Prostate gland (tissue), 2 donors: Measurements from ENCODE around the gene SEPTIN2. TPM values are rescaled to one million over a fixed set of nuclear protein-coding genes. Genes with fewer than 3 reads are reported as not detected.

ENCODE experiments used
- DNase-seq: peaks from one replicate; pipeline ENCODE4 v3.0.0-alpha.2; 2019; ENCODE audit warnings: low spot score
- H3K27ac ChIP-seq, 2 donors: fragments of 200-600 bp; sonication (generic); 2 replicates each; pipeline ENCODE4 v1.5.1; 2017 to 2019
- H3K27me3 ChIP-seq: fragments of 200-600 bp; sonication (generic); replicated peaks from 2 replicates; pipeline ENCODE4 v1.5.1; 2019; ENCODE audit not compliant: insufficient read depth
- H3K36me3 ChIP-seq, 2 donors: fragments of 200-600 bp; sonication (generic); 1 replicate in 1 of 2; 2 replicates in 1 of 2; pipeline versions ENCODE4 v1.5.1 to v1.8.1; 2017 to 2019
- H3K4me1 ChIP-seq: fragments of 200-600 bp; sonication (generic); replicated peaks from 2 replicates; pipeline ENCODE4 v1.5.1; 2019
- H3K4me3 ChIP-seq, 2 donors: fragments of 200-600 bp; sonication (generic); 2 replicates each; pipeline ENCODE4 v1.5.1; 2017 to 2019
- H3K9me3 ChIP-seq: fragments of 200-600 bp; sonication (generic); 2 replicates; pipeline ENCODE4 v1.5.1; 2017
- POLR2A ChIP-seq: fragments of 450-650 bp; IDR thresholded peaks from one replicate; pipeline ENCODE4 v1.6.1; 2016; ENCODE audit warnings: antibody characterized with exemption, mild to moderate bottlenecking
- POLR2AphosphoS5 ChIP-seq: sonication (generic); formaldehyde crosslinking; IDR thresholded peaks from one replicate; pipeline ENCODE4 v1.6.1; 2017; ENCODE audit warnings: antibody characterized with exemption
- WGBS: methylation state at CpG from one replicate; pipeline ENCODE4 v1.1.5; 2018; 5-methylcytosine and 5-hydroxymethylcytosine counted together
- intact Hi-C: fragments of 100-400 bp; cut with DNase I; formaldehyde crosslinking; loops from one replicate; pipeline ENCODE4 v1.14.2; 2022
- total RNA-seq, 2 donors: library from RNA; depleted of rRNA; stranded (reverse); fragments of >200 nt; gene quantifications; one replicate each; pipeline ENCODE4 v1.1.0, GENCODE V29; 2016
- TF ChIP-seq, protein P1 (sequence below), 4 experiments: fragments of 200-600 bp in 2 of 4; fragments of 450-650 bp in 2 of 4; sonication (generic) in 2 of 4; IDR thresholded peaks; 1 replicate in 3 of 4; 2 replicates in 1 of 4; pipeline ENCODE4 v1.5.1; 2016 to 2019; ENCODE audit warnings: antibody characterized with exemption in 4 of 4, mild to moderate bottlenecking in 2 of 4, moderate library complexity in 2 of 4

Gene SEPTIN2
- total RNA-seq, 2 donors from 2014 or later: 202 to 284 TPM

- 53% methylated on average over 15 of the region's 15 CpGs for WGBS
- no peaks in the 10 kb centered on the region for H3K9me3 ChIP-seq
- peak; percentile 45 for DNase-seq
- peak overlapping the region; percentile 94 to 100 for H3K4me3 ChIP-seq
- no peaks in the 10 kb centered on the region for H3K27me3 ChIP-seq
- TF ChIP-seq POLR2A (no peak), POLR2AphosphoS5 (peak; percentile 41)
- TF ChIP-seq, protein P1, sequence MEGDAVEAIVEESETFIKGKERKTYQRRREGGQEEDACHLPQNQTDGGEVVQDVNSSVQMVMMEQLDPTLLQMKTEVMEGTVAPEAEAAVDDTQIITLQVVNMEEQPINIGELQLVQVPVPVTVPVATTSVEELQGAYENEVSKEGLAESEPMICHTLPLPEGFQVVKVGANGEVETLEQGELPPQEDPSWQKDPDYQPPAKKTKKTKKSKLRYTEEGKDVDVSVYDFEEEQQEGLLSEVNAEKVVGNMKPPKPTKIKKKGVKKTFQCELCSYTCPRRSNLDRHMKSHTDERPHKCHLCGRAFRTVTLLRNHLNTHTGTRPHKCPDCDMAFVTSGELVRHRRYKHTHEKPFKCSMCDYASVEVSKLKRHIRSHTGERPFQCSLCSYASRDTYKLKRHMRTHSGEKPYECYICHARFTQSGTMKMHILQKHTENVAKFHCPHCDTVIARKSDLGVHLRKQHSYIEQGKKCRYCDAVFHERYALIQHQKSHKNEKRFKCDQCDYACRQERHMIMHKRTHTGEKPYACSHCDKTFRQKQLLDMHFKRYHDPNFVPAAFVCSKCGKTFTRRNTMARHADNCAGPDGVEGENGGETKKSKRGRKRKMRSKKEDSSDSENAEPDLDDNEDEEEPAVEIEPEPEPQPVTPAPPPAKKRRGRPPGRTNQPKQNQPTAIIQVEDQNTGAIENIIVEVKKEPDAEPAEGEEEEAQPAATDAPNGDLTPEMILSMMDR (IDR thresholded peaks at IDR 0.05): no peak
- peak overlapping the region in 1 of 2 donors; percentile 99 for H3K27ac ChIP-seq
- intact Hi-C loops: loop anchor here (5.0 kb wide), 2 partner anchors 87 to 168 kb away; partner anchors contain the start of genes FARP2 and MTERF4
- H3K36me3 ChIP-seq: peaks cover 3 to 9% of the 10 kb centered on the region in 2 donors
- H3K4me1 ChIP-seq: peaks cover 9% of the 10 kb centered on the region
Observed at GRCh38 chr2:241269707-241270520, 45.8 kb upstream of the SEPTIN2 start.

GRCh38 chr2:241270531-241270930 lies 45.2 kb upstream of the SEPTIN2 start:
- peak overlapping the region; percentile 94 to 100 for H3K4me3 ChIP-seq
- 47% methylated on average over 5 of the region's 5 CpGs for WGBS
- peaks cover 9% of the 10 kb centered on the region for H3K4me1 ChIP-seq
- peak overlapping the region; percentile 93 to 99 for H3K27ac ChIP-seq
- intact Hi-C loops: loop anchor here (5.0 kb wide), 2 partner anchors 87 to 168 kb away; partner anchors contain the start of genes FARP2 and MTERF4
- no peak for DNase-seq
- no peaks in the 10 kb centered on the region for H3K9me3 ChIP-seq
- H3K27me3 ChIP-seq: no peaks in the 10 kb centered on the region
- TF ChIP-seq, protein P1 (IDR thresholded peaks at IDR 0.05): no peak
- no peak for TF ChIP-seq POLR2A
- no peak for TF ChIP-seq POLR2AphosphoS5
- H3K36me3 ChIP-seq: peaks cover 0 to 7% of the 10 kb centered on the region in 2 donors

GRCh38 chr2:241271706-241272302 lies 43.9 kb upstream of the SEPTIN2 start:
- peaks cover 9% of the 10 kb centered on the region for H3K4me1 ChIP-seq
- peak; percentile 88 for DNase-seq
- peak overlapping the region; percentile 94 to 100 for H3K4me3 ChIP-seq
- peak; percentile 78 for TF ChIP-seq POLR2A
- peak; percentile 90 for TF ChIP-seq POLR2AphosphoS5
- TF ChIP-seq, protein P1 (IDR thresholded peaks at IDR 0.05): no peak
- under 1% methylated on average over 36 of the region's 37 CpGs for WGBS
- H3K27me3 ChIP-seq: no peaks in the 10 kb centered on the region
- no peaks in the 10 kb centered on the region for H3K9me3 ChIP-seq
- peak overlapping the region; percentile 93 to 99 for H3K27ac ChIP-seq
- intact Hi-C loops: loop anchor here (2.0 to 5.0 kb wide), 3 partner anchors 43 to 170 kb away; partner anchors contain the start of genes FARP2, HDLBP, MTERF4 and SEPTIN2
- H3K36me3 ChIP-seq: no peaks in the 10 kb centered on the region

GRCh38 chr2:241272303-241273209 lies 43.2 kb upstream of the SEPTIN2 start:
- no peak for TF ChIP-seq POLR2AphosphoS5
- peak; percentile 50 for TF ChIP-seq POLR2A
- Histone ChIP-seq H3K4me3 (peak overlapping the region; percentile 94 to 100), H3K36me3 (no peaks in the 10 kb centered on the region), H3K27me3 (no peaks in the 10 kb centered on the region), H3K9me3 (no peaks in the 10 kb centered on the region), H3K4me1 (peaks cover 9% of the 10 kb centered on the region), H3K27ac (peak overlapping the region; percentile 93 to 99)
- DNase-seq: peak; percentile 62
- under 1% methylated on average over 66 of the region's 102 CpGs for WGBS
- intact Hi-C loops: loop anchor here (2.0 to 5.0 kb wide), 3 partner anchors 42 to 170 kb away; partner anchors contain the start of genes FARP2, HDLBP, MTERF4 and SEPTIN2
